ENCODE results near the gene SOX18. TPM values are rescaled to one million over a fixed set of nuclear protein-coding genes. Genes with fewer than 3 reads are reported as not detected.

SOX18 gene
- total and polyA plus RNA-seq, 2 of the 13 experiments (the other 11 are each of a cell fraction or from before 2014, with no cell fraction given) = 1.6 to 1.9 TPM

- TF ChIP-seq NR2F1 (CRISPR knock-in tag; IDR thresholded peaks at IDR 0.05) (peak in 1 of 2 experiments; percentile 27; a peak in 2 of 4 replicates), ONECUT2 (CRISPR knock-in tag; IDR thresholded peaks at IDR 0.05) (no peak), ELF3 (CRISPR knock-in tag; IDR thresholded peaks at IDR 0.05) (peak; percentile 10), HNF4A (CRISPR knock-in tag; IDR thresholded peaks at IDR 0.05) (peak; percentile 57), FOSL1 (CRISPR knock-in tag; IDR thresholded peaks at IDR 0.05; ENCODE audit: borderline replicate concordance) (peak; percentile 64), MXI1 (IDR thresholded peaks at IDR 0.05; ENCODE audit: borderline replicate concordance, low read depth, low read length) (peak; percentile 75; the same call in 2 of the 3 replicates), ZBTB46 (CRISPR knock-in tag; IDR thresholded peaks at IDR 0.05; ENCODE audit: borderline replicate concordance) (no peak), ARNT (IDR thresholded peaks at IDR 0.05) (no peak), CHD4 (IDR thresholded peaks at IDR 0.05; ENCODE audit: borderline replicate concordance, low read length) (no peak), ZBTB21 (CRISPR knock-in tag; IDR thresholded peaks at IDR 0.05) (0 out of 2 replicates have a peak, but pooled peaks have one; percentile 41), ZNF350 (CRISPR knock-in tag; IDR thresholded peaks at IDR 0.05; ENCODE audit: borderline replicate concordance, low read depth) (peak; percentile 76), ZNF772 (CRISPR knock-in tag; IDR thresholded peaks at IDR 0.05) (peak; percentile 94), MTERF4 (CRISPR knock-in tag; IDR thresholded peaks at IDR 0.05) (peak; percentile 4; the same call in 1 of the 2 replicates), DMTF1 (CRISPR knock-in tag; IDR thresholded peaks at IDR 0.05) (no peak), ZNF792 (CRISPR knock-in tag; IDR thresholded peaks at IDR 0.05) (peak; percentile 6; the same call in 1 of the 2 replicates), KDM5A (IDR thresholded peaks at IDR 0.05; ENCODE audit: borderline replicate concordance, low read length) (no peak), JARID2 (CRISPR knock-in tag; IDR thresholded peaks at IDR 0.05; ENCODE audit: insufficient replicate concordance) (no peak)
- TF ChIP-seq, protein P1, sequence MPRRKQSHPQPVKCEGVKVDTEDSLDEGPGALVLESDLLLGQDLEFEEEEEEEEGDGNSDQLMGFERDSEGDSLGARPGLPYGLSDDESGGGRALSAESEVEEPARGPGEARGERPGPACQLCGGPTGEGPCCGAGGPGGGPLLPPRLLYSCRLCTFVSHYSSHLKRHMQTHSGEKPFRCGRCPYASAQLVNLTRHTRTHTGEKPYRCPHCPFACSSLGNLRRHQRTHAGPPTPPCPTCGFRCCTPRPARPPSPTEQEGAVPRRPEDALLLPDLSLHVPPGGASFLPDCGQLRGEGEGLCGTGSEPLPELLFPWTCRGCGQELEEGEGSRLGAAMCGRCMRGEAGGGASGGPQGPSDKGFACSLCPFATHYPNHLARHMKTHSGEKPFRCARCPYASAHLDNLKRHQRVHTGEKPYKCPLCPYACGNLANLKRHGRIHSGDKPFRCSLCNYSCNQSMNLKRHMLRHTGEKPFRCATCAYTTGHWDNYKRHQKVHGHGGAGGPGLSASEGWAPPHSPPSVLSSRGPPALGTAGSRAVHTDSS (CRISPR knock-in tag; conservative IDR thresholded peaks at IDR 0.05) = 0 out of 2 replicates have a peak, but pooled peaks have one; percentile 91
Measured at GRCh38 chr20:64050261-64051032, 1.0 kb upstream of the SOX18 start (continued).

All from HepG2 (cell line).